Measurements from ENCODE around the gene OR4K2.
"Not testable (repeated sequence)": the region's sequence is repeated elsewhere in the genome, so short reads cannot be mapped to it uniquely, and the experiment has no call there.

The OR4K2 gene

GRCh38 chr14:19874842-19875241, at the start of gene OR4K2:
Gene OR4K2, plus strand, starts transcription at chr14:19875142. Its CDS starts 1,126 bp downstream, at chr14:19876268.
- Histone ChIP-seq H3K36me3 (no peaks in the 10 kb centered on the region), H4K20me1 (no peaks in the 10 kb centered on the region), H3K9ac (no peak within 1 kb of the TSS), H3K9me3 (replicated peaks in 1 of 11) (no peaks in the 10 kb centered on the region), H3K4me1 (no peaks in the 10 kb centered on the region), H3K4me2 (no peak within 1 kb of the TSS), H3K27ac (no peak within 1 kb of the TSS), H3K27me3 (no peaks in the 10 kb centered on the region), H3K4me3 (no peak within 1 kb of the TSS)
- TF ChIP-seq Cebpa-rat (IDR thresholded peaks at IDR 0.05), result no peak

GRCh38 chr14:19827626-19828244, 47.2 kb upstream of the OR4K2 start:
- not testable (repeated sequence) for H4K20me1 ChIP-seq; H3K9ac ChIP-seq; H3K27ac ChIP-seq; H3K4me2 ChIP-seq; H3K4me1 ChIP-seq; H3K36me3 ChIP-seq; H3K27me3 ChIP-seq; H3K9me3 ChIP-seq (replicated peaks in 1 of 11); H3K4me3 ChIP-seq

- Histone ChIP-seq H3K27ac (no peak overlapping the region), H3K9me3 (replicated peaks in 1 of 11) (no peaks in the 10 kb centered on the region), H3K27me3 (no peaks in the 10 kb centered on the region), H3K36me3 (no peaks in the 10 kb centered on the region), H3K9ac (no peak overlapping the region), H3K4me1 (no peaks in the 10 kb centered on the region), H3K4me2 (no peak overlapping the region), H4K20me1 (no peaks in the 10 kb centered on the region), H3K4me3 (no peak overlapping the region)
- no peak for TF ChIP-seq Cebpa-rat (IDR thresholded peaks at IDR 0.05)
These were observed 46.6 kb upstream of the OR4K2 start for GRCh38 chr14:19828314-19828713.

- peaks cover 0 to 29% (median 20%) of the 10 kb centered on the region in 11 experiments; a peak in 15 of 22 replicates for H3K9me3 ChIP-seq (replicated peaks in 1 of 11)
- H3K36me3 ChIP-seq, H3K9ac ChIP-seq, H3K27ac ChIP-seq, H3K4me3 ChIP-seq, H3K27me3 ChIP-seq, H3K4me1 ChIP-seq, H4K20me1 ChIP-seq, H3K4me2 ChIP-seq: not testable (repeated sequence)
These were observed 40.6 kb upstream of the OR4K2 start for GRCh38 chr14:19834203-19834848.

- Histone ChIP-seq H3K4me3 (no peak overlapping the region), H3K4me1 (no peaks in the 10 kb centered on the region), H3K4me2 (no peak overlapping the region), H3K27ac (no peak overlapping the region), H3K9me3 (replicated peaks in 1 of 11) (peaks cover 0 to 29% (median 20%) of the 10 kb centered on the region in 11 experiments; a peak in 15 of 22 replicates), H4K20me1 (no peaks in the 10 kb centered on the region), H3K36me3 (no peaks in the 10 kb centered on the region), H3K27me3 (no peaks in the 10 kb centered on the region), H3K9ac (no peak overlapping the region)
- no peak for TF ChIP-seq Cebpa-rat (IDR thresholded peaks at IDR 0.05)
These were observed 36.5 kb upstream of the OR4K2 start for GRCh38 chr14:19838433-19838832.

- Histone ChIP-seq H3K4me2 (no peak overlapping the region), H3K27ac (no peak overlapping the region), H4K20me1 (no peaks in the 10 kb centered on the region), H3K9me3 (replicated peaks in 1 of 11) (0 out of 22 replicates have a peak, but pooled peaks cover 0 to 4% (median 0%) of the 10 kb centered on the region in 11 experiments), H3K27me3 (no peaks in the 10 kb centered on the region), H3K4me1 (no peaks in the 10 kb centered on the region), H3K4me3 (no peak overlapping the region), H3K9ac (no peak overlapping the region), H3K36me3 (no peaks in the 10 kb centered on the region)
- TF ChIP-seq Cebpa-rat (IDR thresholded peaks at IDR 0.05), result no peak
These were observed 23.6 kb upstream of the OR4K2 start for GRCh38 chr14:19851365-19851764.

- H3K9me3 ChIP-seq (replicated peaks in 1 of 11), result peaks cover 13 to 19% (median 15%) of the 10 kb centered on the region in 11 experiments; a peak in 21 of 22 replicates
- H3K27ac ChIP-seq, H3K4me2 ChIP-seq, H4K20me1 ChIP-seq, H3K4me3 ChIP-seq, H3K9ac ChIP-seq, H3K27me3 ChIP-seq, H3K4me1 ChIP-seq, H3K36me3 ChIP-seq: not testable (repeated sequence)
These were observed 8.8 kb upstream of the OR4K2 start for GRCh38 chr14:19866061-19866669.

- Histone ChIP-seq H3K4me2 (no peak overlapping the region), H3K9ac (no peak overlapping the region)
- no peak for TF ChIP-seq Cebpa-rat (IDR thresholded peaks at IDR 0.05)
These were observed 1.8 kb upstream of the OR4K2 start for GRCh38 chr14:19873178-19873577.

GRCh38 chr14:19878029-19878642, 3.2 kb downstream of the OR4K2 start:
- Histone ChIP-seq H3K9ac (no peak overlapping the region), H3K4me2 (no peak overlapping the region), H3K27ac (no peak overlapping the region), H3K4me3 (no peak overlapping the region), H3K36me3 (no peaks in the 10 kb centered on the region), H3K4me1 (no peaks in the 10 kb centered on the region), H4K20me1 (no peaks in the 10 kb centered on the region), H3K9me3 (replicated peaks in 1 of 11) (no peaks in the 10 kb centered on the region), H3K27me3 (no peaks in the 10 kb centered on the region)
- no peak for TF ChIP-seq Cebpa-rat (IDR thresholded peaks at IDR 0.05)

More at GRCh38 chr14:19873178-19873577, 1.8 kb upstream of the OR4K2 start:
- Histone ChIP-seq H3K36me3 (no peaks in the 10 kb centered on the region), H4K20me1 (no peaks in the 10 kb centered on the region), H3K27me3 (no peaks in the 10 kb centered on the region), H3K4me1 (no peaks in the 10 kb centered on the region), H3K4me3 (no peak overlapping the region), H3K27ac (no peak overlapping the region), H3K9me3 (replicated peaks in 1 of 11) (no peaks in the 10 kb centered on the region; a peak in 1 of 22 replicates)

Data from BLaER1 treated with 17β-estradiol and CSF1 and Interleukin-3, amounts not matched to agents 10 nM and 100 nM (cell line).